ENCODE results near the gene FBXO46. TPM values are rescaled to one million over a fixed set of nuclear protein-coding genes. Genes with fewer than 3 reads are reported as not detected.

FBXO46 gene
- total RNA-seq, 1 donor from 2014 or later: 38.9 TPM

DNA sequence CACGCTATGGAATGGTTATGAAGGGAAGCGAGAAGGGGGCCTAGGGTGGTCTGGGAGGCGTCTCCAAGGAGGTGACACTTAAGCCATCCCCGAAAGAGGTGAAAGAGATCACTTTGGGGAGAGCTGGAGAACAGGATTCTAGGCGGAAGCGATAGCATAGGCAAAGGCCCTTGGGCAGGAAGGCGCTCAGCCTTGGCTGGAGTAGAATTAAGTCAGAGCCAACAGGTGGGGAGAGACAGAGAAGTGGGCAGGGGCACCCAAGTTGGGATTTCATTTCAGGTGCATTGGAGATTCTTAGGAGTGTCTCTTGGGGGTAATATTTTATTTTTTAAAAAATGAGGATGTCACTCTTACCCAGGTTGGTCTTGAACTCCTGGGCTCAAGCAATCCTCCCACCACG lies 48.6 kb downstream of the FBXO46 start:
- Mint-ChIP-seq H3K4me1 (ENCODE audit: low read depth) (peaks cover 13% of the 10 kb centered on the region), H3K27ac (no peak overlapping the region)
- DNase-seq (ENCODE audit: low spot score): no peak

GRCh38 chr19:45681391-45682015 lies 49.2 kb downstream of the FBXO46 start:
- Mint-ChIP-seq H3K4me1 (ENCODE audit: low read depth) (peaks cover 16% of the 10 kb centered on the region), H3K36me3 (ENCODE audit: low read depth) (peaks cover 34% of the 10 kb centered on the region), H3K27ac (peak overlapping the region; percentile 72), H3K4me3 (ENCODE audit: low read depth) (peak overlapping the region; percentile 76), H3K9me3 (no peaks in the 10 kb centered on the region), H3K27me3 (ENCODE audit: low read depth) (peaks cover 2% of the 10 kb centered on the region)
- intact Hi-C loops (cut with micrococcal nuclease): loop anchor here (2.0 kb wide), 1 partner anchor 39 kb away; no protein-coding TSS in a partner anchor
- peak; percentile 86 for DNase-seq (ENCODE audit: low spot score)

More for the DNA sequence above, 48.6 kb downstream of the FBXO46 start:
- Mint-ChIP-seq H3K27me3 (ENCODE audit: low read depth) (peaks cover 2% of the 10 kb centered on the region), H3K4me3 (ENCODE audit: low read depth) (no peak overlapping the region), H3K9me3 (no peaks in the 10 kb centered on the region), H3K36me3 (ENCODE audit: low read depth) (peaks cover 40% of the 10 kb centered on the region)
- intact Hi-C loops (cut with micrococcal nuclease): no loop called here

- peak overlapping the region; percentile 46 for H3K27ac Mint-ChIP-seq
- H3K4me1 Mint-ChIP-seq (ENCODE audit: low read depth): peaks cover 14% of the 10 kb centered on the region
- peak overlapping the region; percentile 79 for H3K4me3 Mint-ChIP-seq (ENCODE audit: low read depth)
- peaks cover 2% of the 10 kb centered on the region for H3K27me3 Mint-ChIP-seq (ENCODE audit: low read depth)
- intact Hi-C loops (cut with micrococcal nuclease): loop anchor here (1.0 kb wide), 2 partner anchors 8 to 15 kb away; partner anchors contain the start of gene QPCTL
- no peaks in the 10 kb centered on the region for H3K9me3 Mint-ChIP-seq
- H3K36me3 Mint-ChIP-seq (ENCODE audit: low read depth): peaks cover 3% of the 10 kb centered on the region
- peak; percentile 70 for DNase-seq (ENCODE audit: low spot score)
Measured at GRCh38 chr19:45677351-45678230, 53.1 kb downstream of the FBXO46 start.

DNA sequence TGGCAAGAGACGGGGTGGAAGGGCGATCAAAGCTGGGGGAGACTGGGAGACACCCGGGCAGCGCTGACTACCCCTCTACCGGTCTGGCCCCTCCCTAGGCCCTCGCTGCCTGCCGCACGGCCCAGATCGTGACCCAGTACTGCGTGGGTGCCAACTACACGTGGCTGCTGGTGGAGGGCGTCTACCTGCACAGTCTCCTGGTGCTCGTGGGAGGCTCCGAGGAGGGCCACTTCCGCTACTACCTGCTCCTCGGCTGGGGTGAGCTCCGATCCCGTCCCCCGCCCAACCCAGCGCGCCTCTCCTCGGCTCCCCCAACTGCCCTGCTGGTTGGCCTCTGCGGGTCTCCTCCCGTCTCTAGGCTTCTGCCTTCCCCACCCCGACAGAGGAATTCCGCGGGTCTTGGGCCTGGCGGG lies 53.8 kb downstream of the FBXO46 start:
- H3K4me1 Mint-ChIP-seq (ENCODE audit: low read depth): peaks cover 11% of the 10 kb centered on the region
- H3K27me3 Mint-ChIP-seq (ENCODE audit: low read depth): peaks cover 2% of the 10 kb centered on the region
- peaks cover 1% of the 10 kb centered on the region for H3K36me3 Mint-ChIP-seq (ENCODE audit: low read depth)
- DNase-seq (ENCODE audit: low spot score): no peak
- no peak overlapping the region for H3K27ac Mint-ChIP-seq
- intact Hi-C loops (cut with micrococcal nuclease): loop anchor here (1.0 kb wide), 2 partner anchors 8 to 15 kb away; partner anchors contain the start of gene QPCTL
- peak overlapping the region; percentile 58 for H3K4me3 Mint-ChIP-seq (ENCODE audit: low read depth)
- no peaks in the 10 kb centered on the region for H3K9me3 Mint-ChIP-seq

GRCh38 chr19:45674946-45675345 lies 55.8 kb downstream of the FBXO46 start:
- Mint-ChIP-seq H3K27ac (no peak overlapping the region), H3K9me3 (no peaks in the 10 kb centered on the region), H3K4me1 (ENCODE audit: low read depth) (peaks cover 16% of the 10 kb centered on the region), H3K27me3 (ENCODE audit: low read depth) (peaks cover 7% of the 10 kb centered on the region), H3K4me3 (ENCODE audit: low read depth) (no peak overlapping the region), H3K36me3 (ENCODE audit: low read depth) (no peaks in the 10 kb centered on the region)
- intact Hi-C loops (cut with micrococcal nuclease): no loop called here
- DNase-seq (ENCODE audit: low spot score): no peak

DNA sequence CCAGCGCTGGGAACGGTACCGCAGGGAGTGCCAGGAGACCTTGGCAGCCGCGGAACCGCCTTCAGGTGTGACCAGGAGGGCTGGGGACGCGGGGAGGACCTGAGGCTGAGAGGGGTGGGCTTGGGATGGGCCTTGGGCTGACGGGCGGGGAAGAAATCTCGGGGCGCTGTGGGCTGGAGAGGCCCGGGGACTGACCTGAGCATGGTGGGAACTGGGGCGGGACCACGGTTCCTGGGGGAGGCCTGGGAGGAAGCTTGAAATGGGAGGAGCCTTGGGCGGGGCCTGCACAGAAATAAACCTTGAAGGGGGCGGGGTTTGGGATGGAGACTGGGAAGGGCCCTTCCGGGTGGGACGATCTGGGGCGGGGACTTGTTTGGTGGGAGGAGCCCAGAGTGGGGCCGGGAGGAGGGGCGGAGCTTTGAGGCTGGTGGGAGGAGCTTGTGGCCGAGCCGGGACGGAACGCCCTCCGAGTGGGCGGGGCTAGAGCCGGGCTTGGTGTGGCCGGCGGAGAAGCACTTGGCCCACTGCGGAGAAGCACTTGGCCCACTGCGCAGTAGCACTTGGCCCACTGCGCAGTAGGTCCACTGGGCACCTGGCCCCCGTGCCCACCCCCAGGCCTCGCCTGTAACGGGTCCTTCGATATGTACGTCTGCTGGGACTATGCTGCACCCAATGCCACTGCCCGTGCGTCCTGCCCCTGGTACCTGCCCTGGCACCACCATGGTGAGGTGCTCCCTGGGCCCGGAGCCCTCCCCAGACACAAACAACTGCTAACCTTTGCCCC lies 59.8 kb downstream of the FBXO46 start:
- peaks cover 23% of the 10 kb centered on the region for H3K4me1 Mint-ChIP-seq (ENCODE audit: low read depth)
- peaks cover 5% of the 10 kb centered on the region for H3K27me3 Mint-ChIP-seq (ENCODE audit: low read depth)
- peak overlapping the region; percentile 33 for H3K27ac Mint-ChIP-seq
- peak; percentile 71 for DNase-seq (ENCODE audit: low spot score)
- no peaks in the 10 kb centered on the region for H3K9me3 Mint-ChIP-seq
- intact Hi-C loops (cut with micrococcal nuclease): no loop called here
- H3K36me3 Mint-ChIP-seq (ENCODE audit: low read depth): no peaks in the 10 kb centered on the region
- H3K4me3 Mint-ChIP-seq (ENCODE audit: low read depth): peak overlapping the region; percentile 71

DNA sequence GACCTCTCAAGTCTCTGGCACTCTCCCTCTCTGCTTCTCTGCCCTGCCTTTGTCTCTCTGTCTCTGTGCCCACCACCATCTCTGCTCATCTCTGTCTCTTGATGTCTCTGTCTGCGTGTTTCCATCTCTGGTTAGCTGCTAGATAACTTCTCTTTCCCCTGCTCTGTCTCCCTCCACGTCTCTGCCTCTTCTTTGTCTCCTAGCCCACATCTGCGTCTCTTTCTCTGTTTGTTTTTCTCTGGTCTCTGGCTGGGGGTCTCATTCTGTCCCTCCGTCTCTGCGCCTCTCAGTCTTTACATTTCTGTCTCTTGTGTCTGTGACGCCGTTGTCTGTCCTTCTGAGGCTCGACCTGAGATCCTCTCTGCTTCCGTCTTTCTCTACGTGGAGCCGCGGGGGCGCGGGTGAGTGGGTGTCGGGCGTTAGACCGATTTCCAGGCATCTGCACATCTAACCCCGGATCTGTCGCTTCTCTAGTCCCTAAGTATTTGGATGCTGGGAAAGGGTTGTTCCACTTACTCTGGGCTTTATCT lies 62.3 kb downstream of the FBXO46 start:
- peak overlapping the region; percentile 87 for H3K4me3 Mint-ChIP-seq (ENCODE audit: low read depth)
- intact Hi-C loops (cut with micrococcal nuclease): no loop called here
- H3K9me3 Mint-ChIP-seq: no peaks in the 10 kb centered on the region
- peaks cover 23% of the 10 kb centered on the region for H3K4me1 Mint-ChIP-seq (ENCODE audit: low read depth)
- peak; percentile 25 for DNase-seq (ENCODE audit: low spot score)
- H3K27ac Mint-ChIP-seq: peak overlapping the region; percentile 77
- H3K36me3 Mint-ChIP-seq (ENCODE audit: low read depth): no peaks in the 10 kb centered on the region
- peaks cover 5% of the 10 kb centered on the region for H3K27me3 Mint-ChIP-seq (ENCODE audit: low read depth)

DNA sequence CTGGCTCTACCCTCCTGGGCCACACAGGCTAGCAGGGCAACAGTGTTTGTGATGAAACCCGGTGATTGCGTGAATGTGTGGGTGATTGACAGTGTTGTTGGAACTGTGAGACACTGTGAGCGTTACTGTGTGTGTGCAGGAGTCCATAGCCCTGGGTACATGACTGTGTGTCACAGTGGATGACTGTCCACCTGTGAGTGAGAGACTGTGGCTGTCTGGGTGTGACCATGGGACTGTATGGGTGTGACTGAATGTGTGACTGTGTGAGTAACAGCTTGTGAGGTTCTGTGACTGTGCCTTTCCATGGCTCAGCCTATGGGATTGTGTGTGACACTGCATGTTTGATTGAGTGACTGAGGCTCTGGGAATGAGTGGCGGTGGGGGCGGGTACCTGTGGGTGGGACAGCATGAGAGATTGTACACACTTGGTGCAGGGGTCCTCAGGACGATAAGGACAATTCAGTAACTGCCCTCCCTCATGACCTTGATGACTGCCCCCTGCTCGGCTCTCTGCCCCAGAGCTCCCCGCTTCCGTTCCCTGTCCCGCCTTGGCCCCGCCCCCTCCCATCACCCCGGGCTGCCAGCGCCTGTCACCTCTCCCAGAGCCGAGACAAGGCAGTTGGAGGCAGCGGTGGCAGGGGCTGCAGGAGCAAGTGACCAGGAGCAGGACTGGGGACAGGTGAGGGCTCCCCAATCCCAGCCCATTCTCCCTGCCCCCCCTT lies 62.9 kb downstream of the FBXO46 start, which contains the start of gene GIPR:
Gene GIPR, plus strand, starts transcription at position 602 of the 722 bp plus-strand sequence. CDS start 1,300 bp downstream, outside the sequence.
- intact Hi-C loops (cut with micrococcal nuclease): no loop called here

GRCh38 chr19:45664575-45664974 lies 66.1 kb downstream of the FBXO46 start:
- Mint-ChIP-seq H3K9me3 (no peaks in the 10 kb centered on the region), H3K36me3 (ENCODE audit: low read depth) (no peaks in the 10 kb centered on the region), H3K4me1 (ENCODE audit: low read depth) (peaks cover 15% of the 10 kb centered on the region), H3K4me3 (ENCODE audit: low read depth) (no peak overlapping the region), H3K27ac (no peak overlapping the region), H3K27me3 (ENCODE audit: low read depth) (peaks cover 6% of the 10 kb centered on the region)
- intact Hi-C loops (cut with micrococcal nuclease): no loop called here
- no peak for DNase-seq (ENCODE audit: low spot score)

More for the DNA sequence above, 62.9 kb downstream of the FBXO46 start, which contains the start of gene GIPR:
- Mint-ChIP-seq H3K27me3 (ENCODE audit: low read depth) (peaks cover 5% of the 10 kb centered on the region), H3K36me3 (ENCODE audit: low read depth) (no peaks in the 10 kb centered on the region), H3K9me3 (no peaks in the 10 kb centered on the region), H3K4me1 (ENCODE audit: low read depth) (peaks cover 23% of the 10 kb centered on the region), H3K4me3 (ENCODE audit: low read depth) (peak within 1 kb of the TSS; percentile 87), H3K27ac (peak within 1 kb of the TSS; percentile 77)
- DNase-seq (ENCODE audit: low spot score): peak; percentile 45

- Mint-ChIP-seq H3K27ac (no peak overlapping the region), H3K4me1 (ENCODE audit: low read depth) (peaks cover 10% of the 10 kb centered on the region), H3K27me3 (ENCODE audit: low read depth) (peaks cover 7% of the 10 kb centered on the region), H3K4me3 (ENCODE audit: low read depth) (no peak overlapping the region), H3K9me3 (no peaks in the 10 kb centered on the region), H3K36me3 (ENCODE audit: low read depth) (no peaks in the 10 kb centered on the region)
- no peak for DNase-seq (ENCODE audit: low spot score)
- intact Hi-C loops (cut with micrococcal nuclease): no loop called here
Measured at GRCh38 chr19:45663800-45664199, 66.9 kb downstream of the FBXO46 start.

GRCh38 chr19:45660636-45661035 lies 70.1 kb downstream of the FBXO46 start:
- H3K4me3 Mint-ChIP-seq (ENCODE audit: low read depth): no peak overlapping the region
- H3K27me3 Mint-ChIP-seq (ENCODE audit: low read depth): peaks cover 9% of the 10 kb centered on the region
- DNase-seq (ENCODE audit: low spot score): no peak
- H3K36me3 Mint-ChIP-seq (ENCODE audit: low read depth): no peaks in the 10 kb centered on the region
- intact Hi-C loops (cut with micrococcal nuclease): no loop called here
- no peaks in the 10 kb centered on the region for H3K4me1 Mint-ChIP-seq (ENCODE audit: low read depth)
- H3K27ac Mint-ChIP-seq: no peak overlapping the region
- H3K9me3 Mint-ChIP-seq: no peaks in the 10 kb centered on the region
